CD14-positive monocyte (primary cell): ENCODE measurements around the gene ABHD14A. TPM values are rescaled to one million over a fixed set of nuclear protein-coding genes. Genes with fewer than 3 reads are reported as not detected.
"Not testable (repeated sequence)": the region's sequence is repeated elsewhere in the genome, so short reads cannot be mapped to it uniquely, and the experiment has no call there.

Experiments
- DNase-seq, 3 donors: peaks; one replicate each; pipeline ENCODE4 v3.0.0-alpha.2; 2011 to 2022
- H2AFZ ChIP-seq: 2 replicates; pipeline ENCODE4 v1.6.0; 2012; ENCODE audit warnings: mild to moderate bottlenecking, low read depth, low read length, inconsistent platforms; ENCODE audit not compliant: insufficient read depth, poor library complexity, severe bottlenecking
- H3K27ac ChIP-seq, 2 donors: 1 replicate in 1 of 2; 2 replicates in 1 of 2; pipeline ENCODE4 v1.5.1; 2012 to 2013; ENCODE audit warnings: low read length in 2 of 2, control low read depth in 1 of 2, inconsistent platforms in 1 of 2, low read depth in 1 of 2, mild to moderate bottlenecking in 1 of 2
- H3K27me3 ChIP-seq, 2 donors: one replicate each; pipeline versions ENCODE4 v1.6.0 to v1.6.1; 2011 to 2013; ENCODE audit warnings: low read length in 2 of 2; ENCODE audit not compliant: control insufficient read depth in 2 of 2, insufficient read depth in 2 of 2
- H3K36me3 ChIP-seq, 2 donors: replicated peaks in 1 of 2; 1 replicate in 1 of 2; 2 replicates in 1 of 2; pipeline versions ENCODE4 v1.5.1 to v1.6.1; 2012 to 2013; ENCODE audit warnings: low read length in 2 of 2, control low read depth in 1 of 2, inconsistent platforms in 1 of 2, mild to moderate bottlenecking in 1 of 2; ENCODE audit not compliant: insufficient read depth in 2 of 2, control insufficient read depth in 1 of 2
- H3K4me1 ChIP-seq, 2 donors: 1 replicate in 1 of 2; 2 replicates in 1 of 2; pipeline versions ENCODE4 v1.5.1 to v1.6.1; 2012 to 2013; ENCODE audit warnings: low read length in 2 of 2, control low read depth in 1 of 2, inconsistent platforms in 1 of 2, mild to moderate bottlenecking in 1 of 2, moderate library complexity in 1 of 2; ENCODE audit not compliant: insufficient read depth in 2 of 2, control insufficient read depth in 1 of 2
- H3K4me2 ChIP-seq: replicated peaks from 2 replicates; pipeline ENCODE3; 2012; ENCODE audit warnings: low read length, moderate library complexity, mild to moderate bottlenecking; ENCODE audit not compliant: poor library complexity, severe bottlenecking; ENCODE audit errors: extremely low read depth
- H3K4me3 ChIP-seq, 3 experiments: fragments of 200-600 bp in 1 of 3; sonication (generic) in 1 of 3; replicated peaks in 1 of 3; 1 replicate in 2 of 3; 2 replicates in 1 of 3; pipeline ENCODE4 v1.5.1; 2011 to 2013; ENCODE audit warnings: low read length in 3 of 3, mild to moderate bottlenecking in 3 of 3, control low read depth in 2 of 3, low read depth in 2 of 3, inconsistent platforms in 1 of 3, moderate library complexity in 1 of 3
- H3K79me2 ChIP-seq: 2 replicates; pipeline ENCODE4 v1.6.0; 2012; ENCODE audit warnings: mild to moderate bottlenecking, control low read depth, inconsistent platforms, low read length, moderate library complexity; ENCODE audit not compliant: insufficient read depth
- H3K9ac ChIP-seq: 2 replicates; pipeline ENCODE4 v1.6.0; 2017; ENCODE audit warnings: low read length, mild to moderate bottlenecking; ENCODE audit not compliant: insufficient read depth, poor library complexity, severe bottlenecking
- H3K9me3 ChIP-seq, 2 donors: replicated peaks in 1 of 2; 1 replicate in 1 of 2; 2 replicates in 1 of 2; pipeline versions ENCODE4 v1.5.1 to v1.6.1; 2012 to 2013; ENCODE audit warnings: low read length in 2 of 2, control low read depth in 1 of 2; ENCODE audit not compliant: control insufficient read depth in 1 of 2, insufficient read depth in 1 of 2
- H4K20me1 ChIP-seq: 2 replicates; pipeline ENCODE4 v1.6.0; 2012; ENCODE audit warnings: mild to moderate bottlenecking, low read length, control low read depth, moderate library complexity; ENCODE audit not compliant: insufficient read depth
- H3K27ac Mint-ChIP-seq, 7 donors: one replicate each; pipeline ENCODE4 v1.8.0; 2020; ENCODE audit warnings: mild to moderate bottlenecking in 7 of 7, mixed read lengths in 7 of 7, moderate library complexity in 6 of 7, inconsistent platforms in 2 of 7
- H3K27me3 Mint-ChIP-seq, 3 donors: one replicate each; pipeline ENCODE4 v1.8.0; 2021 to 2022; ENCODE audit warnings: low read depth in 3 of 3, mild to moderate bottlenecking in 3 of 3, mixed read lengths in 3 of 3, moderate library complexity in 3 of 3, inconsistent platforms in 1 of 3
- H3K36me3 Mint-ChIP-seq, 2 donors: one replicate each; pipeline ENCODE4 v1.8.0; 2020; ENCODE audit warnings: mixed read lengths in 2 of 2, inconsistent platforms in 1 of 2, mild to moderate bottlenecking in 1 of 2
- H3K4me1 Mint-ChIP-seq: one replicate; pipeline ENCODE4 v1.8.0; 2020; ENCODE audit warnings: mild to moderate bottlenecking, mixed read lengths
- H3K4me3 Mint-ChIP-seq, 2 donors: one replicate each; pipeline ENCODE4 v1.8.0; 2020; ENCODE audit warnings: mild to moderate bottlenecking in 2 of 2, mixed read lengths in 2 of 2, moderate library complexity in 1 of 2
- H3K9me3 Mint-ChIP-seq, 7 donors: one replicate each; pipeline ENCODE4 v1.8.0; 2020 to 2022; ENCODE audit warnings: mixed read lengths in 7 of 7, mild to moderate bottlenecking in 6 of 7, moderate library complexity in 6 of 7, inconsistent platforms in 2 of 7
- CTCF ChIP-seq: fragments of 200-600 bp; IDR thresholded peaks from one replicate; pipeline ENCODE4 v1.8.0; 2022; ENCODE audit warnings: antibody characterized with exemption, mild to moderate bottlenecking
- WGBS: methylation state at CpG from one replicate; pipeline ENCODE4 v1.1.5; 2013; ENCODE audit warnings: missing lambda C conversion rate; ENCODE audit not compliant: insufficient coverage; 5-methylcytosine and 5-hydroxymethylcytosine counted together
- intact Hi-C, 2 donors: fragments of 100-400 bp; cut with micrococcal nuclease; formaldehyde crosslinking; loops; one replicate each; pipeline versions ENCODE4 v1.15.0 to v1.15.1; 2023
- polyA plus RNA-seq, 3 donors: library from polyadenylated mRNA; depleted of rRNA in 1 of 3; unstranded in 2 of 3; stranded (reverse) in 1 of 3; fragments of 300-500 nt in 2 of 3; fragments of >200 nt in 1 of 3; fragmentation: Illumina TruSeq in 2 of 3; gene quantifications; 1 replicate in 2 of 3; 2 replicates in 1 of 3; pipeline ENCODE4 v1.2.3, GENCODE V29; 2012 to 2021

ABHD14A gene
- polyA plus RNA-seq, 3 donors, result 6.9 to 13.2 (median 11.7) TPM

DNA sequence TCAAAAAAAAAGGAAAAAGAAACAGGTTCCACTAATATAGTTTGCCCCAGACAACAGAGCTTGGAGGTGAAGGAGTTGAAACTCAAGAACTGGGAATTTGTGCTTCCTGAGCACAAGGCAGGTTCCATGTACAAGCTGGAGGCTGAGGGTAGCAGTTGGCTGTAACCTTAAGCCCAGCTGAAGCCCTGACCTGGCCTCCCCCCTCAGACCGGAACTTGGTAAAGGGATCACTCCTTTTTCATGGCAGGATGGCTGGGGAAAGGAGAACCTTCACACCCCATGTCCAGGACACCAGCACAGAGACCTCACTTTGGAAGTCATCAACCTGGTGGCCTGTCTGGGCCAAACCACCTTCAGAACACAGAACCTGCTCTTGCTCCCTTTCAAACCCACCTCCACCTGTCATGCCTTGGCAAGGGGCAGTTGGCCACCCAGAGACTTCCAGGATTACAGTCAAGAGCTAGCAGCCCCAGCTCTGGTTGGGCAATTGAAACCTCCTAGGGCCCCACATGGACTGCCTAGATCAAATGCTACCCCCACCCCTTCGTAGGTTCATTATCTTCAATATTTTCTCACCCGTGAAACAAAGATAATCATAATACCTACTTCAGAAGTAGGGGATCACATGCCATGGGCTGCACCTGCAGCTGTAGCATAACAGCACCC lies 17.3 kb downstream of the ABHD14A start:
- DNase-seq, result no peak
- Histone ChIP-seq H3K4me3 (no peak overlapping the region), H2AFZ (no peak overlapping the region), H3K4me2 (no peak overlapping the region), H3K27me3 (no peaks in the 10 kb centered on the region), H3K9ac (no peak overlapping the region), H4K20me1 (peaks cover 40% of the 10 kb centered on the region), H3K4me1 (peaks cover 12 to 14% of the 10 kb centered on the region in 2 donors), H3K27ac (peak overlapping the region in 1 of 2 donors; percentile 26), H3K36me3 (peaks cover 34 to 37% of the 10 kb centered on the region in 2 donors), H3K9me3 (no peaks in the 10 kb centered on the region), H3K79me2 (peaks cover 28% of the 10 kb centered on the region)
- H3K27ac Mint-ChIP-seq, result peak overlapping the region in 2 of 7 donors; percentile 22 to 32
- peaks cover 0 to 2% (median 0%) of the 10 kb centered on the region in 7 donors for H3K9me3 Mint-ChIP-seq
- no peak overlapping the region for H3K4me3 Mint-ChIP-seq
- H3K27me3 Mint-ChIP-seq, result peaks cover 0 to 3% (median 2%) of the 10 kb centered on the region in 3 donors
- WGBS, result 100% methylated on average over 1 of the region's 3 CpGs
- TF ChIP-seq CTCF, result no peak
- peaks cover 23 to 41% of the 10 kb centered on the region in 2 donors for H3K36me3 Mint-ChIP-seq
- intact Hi-C loops, result no loop called here
- peaks cover 22% of the 10 kb centered on the region for H3K4me1 Mint-ChIP-seq

- intact Hi-C loops, result loop anchor here in 1 of 2 donors (2.0 kb wide), 1 partner anchor 51 kb away; the partner anchor contains the start of gene PARP3
- not testable (repeated sequence) for H3K9me3 Mint-ChIP-seq, H3K4me3 ChIP-seq, H2AFZ ChIP-seq, H3K4me3 Mint-ChIP-seq, H3K27me3 Mint-ChIP-seq, DNase-seq, H3K27me3 ChIP-seq, H3K4me2 ChIP-seq, H3K9me3 ChIP-seq
- Histone ChIP-seq H3K79me2 (peaks cover 28% of the 10 kb centered on the region), H4K20me1 (peaks cover 40% of the 10 kb centered on the region), H3K27ac (peak overlapping the region in 1 of 2 donors; percentile 88), H3K36me3 (peaks cover 34 to 37% of the 10 kb centered on the region in 2 donors), H3K9ac (peak overlapping the region; percentile 96), H3K4me1 (peaks cover 12 to 14% of the 10 kb centered on the region in 2 donors)
- WGBS, result 96% methylated on average over 3 of the region's 13 CpGs
- peaks cover 23% of the 10 kb centered on the region for H3K4me1 Mint-ChIP-seq
- H3K27ac Mint-ChIP-seq, result peak overlapping the region in 3 of 7 donors; percentile 2 to 67 (median 56)
- H3K36me3 Mint-ChIP-seq, result peaks cover 23 to 41% of the 10 kb centered on the region in 2 donors
Observed at GRCh38 chr3:51993657-51994056, 18.8 kb downstream of the ABHD14A start.
